Right lobe of liver (tissue), 4 donors: Measurements from ENCODE around the gene SRRM4.

ENCODE experiments used
- POLR2A ChIP-seq: fragments of 450-650 bp; IDR thresholded peaks from one replicate; pipeline ENCODE4 v1.6.1; 2017; ENCODE audit warnings: antibody characterized with exemption, mild to moderate bottlenecking
- TF ChIP-seq, protein P1 (sequence below), 4 donors: fragments of 200-600 bp in 3 of 4; fragments of 450-650 bp in 1 of 4; IDR thresholded peaks; one replicate each; pipeline versions ENCODE4 v1.5.1 to v1.8.0; 2016 to 2022; ENCODE audit warnings: antibody characterized with exemption in 4 of 4, mild to moderate bottlenecking in 2 of 4
- donor health status: DM: no; HTN: no; CAD: no.
- donor health status: DM: no; HTN: no; CAD: no.
- donor health status: DM: no; HTN: yes; CAD: no.

DNA sequence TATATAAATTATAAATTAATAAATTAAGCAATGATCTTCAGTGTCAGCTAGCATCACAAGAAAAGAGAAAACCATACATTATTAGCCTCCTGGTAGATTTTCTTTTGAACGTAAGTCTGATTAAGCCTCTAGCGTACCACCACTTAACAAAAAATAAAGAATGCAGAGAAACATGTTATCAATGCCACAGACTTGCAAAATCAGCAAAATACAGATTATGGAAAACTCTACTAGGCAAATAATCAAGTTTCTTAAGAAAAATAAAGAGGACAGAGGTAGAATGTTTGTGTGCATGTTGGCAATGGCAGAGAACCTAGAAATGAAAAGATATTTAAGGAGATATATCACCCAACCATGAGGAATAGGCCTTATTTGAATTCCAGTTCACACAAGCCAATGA, 8.4 kb upstream of the SRRM4 start:
- TF ChIP-seq, protein P1, sequence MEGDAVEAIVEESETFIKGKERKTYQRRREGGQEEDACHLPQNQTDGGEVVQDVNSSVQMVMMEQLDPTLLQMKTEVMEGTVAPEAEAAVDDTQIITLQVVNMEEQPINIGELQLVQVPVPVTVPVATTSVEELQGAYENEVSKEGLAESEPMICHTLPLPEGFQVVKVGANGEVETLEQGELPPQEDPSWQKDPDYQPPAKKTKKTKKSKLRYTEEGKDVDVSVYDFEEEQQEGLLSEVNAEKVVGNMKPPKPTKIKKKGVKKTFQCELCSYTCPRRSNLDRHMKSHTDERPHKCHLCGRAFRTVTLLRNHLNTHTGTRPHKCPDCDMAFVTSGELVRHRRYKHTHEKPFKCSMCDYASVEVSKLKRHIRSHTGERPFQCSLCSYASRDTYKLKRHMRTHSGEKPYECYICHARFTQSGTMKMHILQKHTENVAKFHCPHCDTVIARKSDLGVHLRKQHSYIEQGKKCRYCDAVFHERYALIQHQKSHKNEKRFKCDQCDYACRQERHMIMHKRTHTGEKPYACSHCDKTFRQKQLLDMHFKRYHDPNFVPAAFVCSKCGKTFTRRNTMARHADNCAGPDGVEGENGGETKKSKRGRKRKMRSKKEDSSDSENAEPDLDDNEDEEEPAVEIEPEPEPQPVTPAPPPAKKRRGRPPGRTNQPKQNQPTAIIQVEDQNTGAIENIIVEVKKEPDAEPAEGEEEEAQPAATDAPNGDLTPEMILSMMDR (IDR thresholded peaks at IDR 0.05): no peak
- no peak for TF ChIP-seq POLR2A
